ENCODE measurements around the gene CDHR3.

The CDHR3 gene

DNA sequence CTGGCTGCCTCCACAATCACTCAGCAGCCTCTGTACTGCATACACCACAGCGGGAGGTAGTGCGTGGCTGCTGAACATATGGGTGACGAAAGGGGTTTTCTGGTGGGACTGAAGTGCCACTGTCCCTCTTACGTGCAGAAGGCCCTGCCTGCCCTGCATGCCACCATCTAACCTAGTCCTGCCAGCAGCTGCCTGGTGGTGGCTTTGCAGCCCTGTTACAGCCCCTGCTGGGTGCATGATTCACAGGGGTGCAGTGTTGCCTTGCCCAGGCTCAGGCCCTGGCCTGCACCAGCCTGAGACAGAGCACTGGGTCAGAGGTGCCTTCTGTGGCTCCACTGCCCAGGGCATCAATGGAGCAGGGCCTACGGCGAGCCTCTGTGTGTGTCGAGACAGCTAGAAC lies 98.9 kb downstream of the CDHR3 start:
- DNase-seq (ENCODE audit: extremely low read depth in 1 of 2, low read depth in 1 of 2), result no peak

DNA sequence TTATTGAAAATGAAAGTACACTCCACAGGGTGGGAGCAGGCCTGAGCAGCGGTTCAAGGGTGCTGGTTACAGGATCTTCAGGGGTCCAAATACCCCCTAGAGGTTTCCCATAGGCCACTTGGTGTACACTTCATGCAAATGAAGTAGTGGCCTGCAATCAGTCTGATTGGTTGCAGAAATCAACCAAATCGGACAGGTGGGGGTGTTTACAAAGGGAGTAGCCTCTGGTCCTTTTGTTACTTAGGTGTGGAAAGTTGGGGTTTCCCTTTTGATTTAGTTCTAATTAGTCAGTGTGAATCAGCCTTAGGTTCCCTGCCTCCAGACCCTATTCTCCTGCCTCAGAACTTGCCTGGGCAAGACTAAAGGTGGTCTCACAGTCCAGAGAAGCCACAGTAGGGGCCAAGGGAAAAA lies 99.5 kb downstream of the CDHR3 start:
- no peak for DNase-seq (ENCODE audit: extremely low read depth in 1 of 2, low read depth in 1 of 2)

DNA sequence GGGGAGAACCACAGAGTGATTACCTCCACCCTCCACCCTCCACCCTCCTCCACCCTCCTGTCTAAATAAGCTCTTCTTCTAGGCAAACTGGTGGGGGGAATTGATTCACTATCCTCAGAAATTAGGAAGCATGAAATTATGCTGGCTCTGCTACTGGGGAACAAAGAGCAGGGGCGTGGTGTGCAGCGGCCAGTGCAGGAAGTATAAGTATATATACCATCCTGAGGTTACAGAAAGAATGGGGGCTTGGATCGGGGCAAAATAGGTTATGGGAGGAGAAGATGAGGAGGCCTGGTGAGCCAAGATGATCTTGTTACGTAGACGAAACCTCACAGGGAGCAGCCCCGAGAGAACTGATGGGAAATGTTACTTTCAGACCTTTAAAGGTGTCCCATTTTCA lies 100.0 kb downstream of the CDHR3 start:
- no peak for DNase-seq (ENCODE audit: extremely low read depth in 1 of 2, low read depth in 1 of 2)

DNA sequence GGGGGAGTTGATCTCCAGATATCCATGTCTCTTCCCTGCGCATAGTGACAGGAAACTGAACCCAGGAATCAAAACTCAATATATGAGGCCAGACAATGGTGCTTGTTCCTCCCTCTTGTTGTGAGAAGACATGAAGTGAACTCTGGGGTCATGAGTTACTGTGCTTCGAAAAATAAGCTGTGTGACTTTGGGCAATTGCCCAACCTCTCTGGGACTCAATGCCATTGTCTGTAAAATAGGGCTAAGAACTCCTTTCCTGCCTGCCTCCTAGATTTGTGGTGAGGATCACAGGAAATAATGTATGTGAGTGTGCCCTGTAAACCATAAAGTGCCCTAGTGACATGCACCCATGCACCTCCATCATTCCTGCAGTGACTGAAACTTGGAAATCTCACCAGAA lies 100.6 kb downstream of the CDHR3 start:
- no peak for DNase-seq (ENCODE audit: extremely low read depth in 1 of 2, low read depth in 1 of 2)

DNA sequence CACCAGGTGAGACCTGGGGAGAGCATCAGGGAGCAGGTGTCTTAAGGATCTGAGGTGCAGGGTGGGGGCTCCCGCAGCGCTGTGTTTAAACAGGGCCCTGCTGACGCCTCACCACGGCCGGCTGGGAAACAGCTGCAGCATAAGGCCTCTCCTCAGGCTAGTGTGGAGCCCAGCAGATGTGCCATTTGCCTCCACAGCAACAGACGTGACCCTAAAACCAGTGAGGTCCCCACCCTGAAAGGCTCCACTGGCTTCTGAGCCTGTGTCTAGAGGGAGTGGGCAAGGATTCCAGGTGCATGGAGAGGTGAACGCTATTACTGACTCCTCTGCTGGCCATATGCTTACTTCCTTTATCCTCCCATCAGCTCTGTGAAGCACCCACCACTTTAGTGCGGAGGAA lies 101.3 kb downstream of the CDHR3 start:
- no peak for DNase-seq (ENCODE audit: extremely low read depth in 1 of 2, low read depth in 1 of 2)

DNA sequence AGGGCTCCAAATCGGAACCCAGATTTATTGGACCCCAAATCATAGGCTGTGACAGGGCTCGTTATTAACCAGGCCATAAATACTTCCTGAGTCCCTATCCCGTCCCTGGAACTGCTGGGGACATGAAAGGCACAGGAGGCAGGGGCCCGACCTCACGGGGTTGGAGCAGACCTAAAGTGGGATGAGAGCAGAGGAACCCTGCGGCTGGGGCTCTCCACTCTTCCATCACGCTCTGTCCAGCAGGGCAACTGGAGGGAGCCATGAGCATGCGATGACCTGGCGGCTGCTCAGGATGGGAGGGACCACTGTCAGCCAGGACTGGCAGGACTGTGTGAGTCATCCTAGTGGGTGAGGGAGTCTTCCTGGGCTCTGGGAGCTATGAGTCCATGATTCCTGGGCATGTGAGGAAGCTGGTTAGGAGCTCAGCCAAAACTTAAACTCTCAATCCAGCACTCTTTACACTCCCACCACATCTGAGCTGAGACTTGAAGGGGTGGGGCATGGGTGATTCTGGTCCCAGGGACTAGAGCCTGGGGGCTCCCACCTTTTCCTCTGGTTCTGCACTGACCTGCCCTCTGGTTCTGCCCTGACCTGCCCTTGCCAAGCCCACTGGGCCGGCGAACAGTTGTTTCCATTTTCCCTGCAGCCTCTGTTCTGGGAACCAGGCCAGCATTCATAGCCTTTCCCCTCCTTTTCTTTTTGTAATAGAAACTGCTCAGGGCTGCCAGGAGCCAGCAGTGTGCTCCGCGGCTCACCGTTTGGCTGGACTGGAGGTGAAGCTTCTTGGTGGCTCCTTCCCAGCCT lies 101.9 kb downstream of the CDHR3 start:
- DNase-seq (ENCODE audit: extremely low read depth in 1 of 2, low read depth in 1 of 2), result no peak

DNA sequence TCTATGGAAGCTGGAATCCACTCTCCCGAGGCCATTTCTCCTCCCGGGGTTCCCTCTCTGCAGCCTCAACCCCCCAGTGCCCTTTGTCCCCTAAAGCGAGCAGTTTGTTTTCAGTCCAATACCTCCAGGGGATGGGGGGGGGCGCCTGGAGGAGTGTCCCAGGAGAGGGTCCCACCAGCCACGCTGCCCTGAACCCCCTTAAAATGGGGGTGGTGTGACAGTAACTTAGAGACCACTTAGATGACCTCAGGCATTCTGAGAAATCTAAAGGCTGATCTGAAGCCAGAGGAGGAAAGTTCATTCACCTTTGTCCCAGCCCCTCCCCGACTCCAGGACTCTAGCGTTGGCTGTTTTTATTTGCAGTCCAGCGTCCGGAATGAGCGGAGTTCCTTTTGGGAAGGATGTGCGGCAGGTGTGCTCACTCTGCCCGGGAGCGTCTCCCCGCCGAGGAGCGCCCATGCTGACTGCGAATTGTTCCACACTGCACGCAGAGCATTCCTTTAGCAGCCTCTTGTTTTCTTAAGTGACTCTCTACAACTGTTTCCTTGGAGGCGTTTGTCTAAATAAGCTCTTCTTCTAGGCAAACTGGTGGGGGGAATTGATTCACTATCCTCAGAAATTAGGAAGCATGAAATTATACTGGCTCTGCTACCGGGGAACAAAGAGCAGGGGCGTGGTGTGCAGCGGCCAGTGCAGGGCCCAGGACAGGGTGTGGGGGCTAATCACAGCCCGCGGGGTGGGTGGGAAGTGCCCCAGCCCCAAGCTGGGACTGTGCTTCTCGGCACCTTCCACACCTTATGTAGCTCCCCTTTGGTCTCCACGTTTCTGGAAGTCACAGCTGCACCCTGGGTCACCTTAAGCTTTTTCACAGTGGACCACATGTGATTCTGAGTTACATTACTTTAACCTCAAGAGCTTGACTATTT lies 102.8 kb downstream of the CDHR3 start:
- no peak for DNase-seq (ENCODE audit: extremely low read depth in 1 of 2, low read depth in 1 of 2)

DNA sequence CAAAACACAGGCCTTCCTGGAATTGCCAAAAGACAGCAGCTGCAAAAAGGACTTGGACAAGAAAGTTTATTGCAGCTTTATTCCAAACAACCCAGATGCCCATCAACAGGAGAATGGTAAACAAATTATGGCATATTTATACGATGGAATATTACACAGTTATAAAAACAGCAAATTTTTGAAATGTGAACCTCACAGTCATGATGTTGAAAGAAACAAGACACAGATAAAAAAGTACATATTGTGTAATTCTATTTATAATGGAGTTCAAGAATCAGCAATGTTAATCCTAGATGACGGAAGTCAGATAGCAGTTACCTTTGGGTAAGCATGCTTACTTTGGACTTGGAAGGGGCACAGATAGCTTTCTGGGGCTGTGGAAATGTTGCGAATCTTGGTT lies 104.6 kb downstream of the CDHR3 start:
- no peak for DNase-seq (ENCODE audit: extremely low read depth in 1 of 2, low read depth in 1 of 2)

DNA sequence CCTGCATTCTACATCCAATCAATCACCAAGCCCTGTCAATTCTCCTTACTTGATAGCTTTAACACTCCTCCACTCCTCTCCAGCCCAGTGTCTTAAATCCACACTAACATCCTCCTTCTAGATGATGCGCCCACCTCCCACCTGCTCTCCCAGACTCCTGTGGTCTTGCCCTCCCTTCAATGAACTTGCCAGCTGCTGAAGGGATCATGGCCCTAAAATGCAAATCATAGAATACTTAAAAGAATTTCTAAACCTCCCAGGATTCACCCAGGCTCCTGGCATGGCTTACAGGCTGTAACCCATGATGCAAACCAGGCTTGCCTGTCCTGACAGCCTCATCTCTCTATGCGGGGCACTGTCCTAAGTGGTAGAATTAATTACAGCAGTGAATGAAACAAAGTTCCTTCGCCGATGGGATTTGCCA lies 105.5 kb downstream of the CDHR3 start:
- no peak for DNase-seq (ENCODE audit: extremely low read depth in 1 of 2, low read depth in 1 of 2)

DNA sequence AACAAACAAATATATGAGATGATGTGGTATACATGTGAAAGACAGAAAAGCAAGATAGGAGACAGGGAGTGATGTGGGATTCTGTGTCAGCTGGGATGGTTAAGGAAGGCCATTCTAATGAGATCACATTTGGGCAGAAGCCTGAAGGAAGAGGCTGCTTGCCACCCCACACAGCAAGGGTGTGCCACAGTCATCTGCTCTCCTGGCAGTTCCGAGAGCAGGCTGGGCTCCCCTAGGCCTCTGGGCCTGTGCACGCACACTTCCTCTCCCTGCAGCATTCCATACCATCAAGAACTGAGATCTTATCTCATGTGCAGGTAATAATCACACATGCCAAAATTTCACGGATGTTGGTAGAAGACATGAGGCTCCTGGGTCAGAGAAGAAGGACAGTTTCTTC lies 105.9 kb downstream of the CDHR3 start:
- no peak for DNase-seq (ENCODE audit: extremely low read depth in 1 of 2, low read depth in 1 of 2)

DNA sequence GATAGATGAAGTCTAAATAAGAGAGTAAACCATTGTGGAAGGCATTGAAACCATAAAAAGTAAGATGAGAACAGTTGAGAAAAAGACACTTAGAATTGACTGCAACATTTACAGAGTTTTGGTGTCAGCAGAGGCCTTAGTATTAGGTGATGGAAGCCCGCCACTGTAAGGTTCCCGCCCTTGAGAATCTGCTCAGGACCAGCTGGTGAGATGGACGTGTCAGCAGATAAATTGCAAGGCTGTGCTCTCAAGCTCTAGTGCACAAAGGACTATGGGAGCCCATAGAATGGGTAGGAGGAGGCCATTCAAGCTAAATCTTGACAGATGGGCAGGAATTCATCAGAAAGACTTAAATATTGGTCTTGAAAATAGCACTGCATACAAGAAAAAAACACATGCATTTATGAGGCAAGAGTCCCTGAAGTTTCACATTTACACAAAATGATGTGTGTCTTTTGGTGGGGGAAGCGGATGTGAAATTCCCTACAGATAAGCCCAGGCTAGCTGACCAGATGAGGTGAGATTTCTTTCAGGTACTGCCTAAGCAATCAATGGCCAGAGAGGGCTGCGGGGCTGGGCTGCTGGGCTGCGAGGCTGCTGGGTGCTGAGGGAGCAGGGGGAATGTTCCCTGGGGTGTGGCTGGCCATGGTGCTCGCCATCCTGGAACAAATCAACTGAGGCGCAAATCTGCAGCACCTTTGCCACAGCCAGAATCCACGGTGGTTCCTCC lies 106.6 kb downstream of the CDHR3 start:
- DNase-seq (ENCODE audit: extremely low read depth in 1 of 2, low read depth in 1 of 2), result no peak

DNA sequence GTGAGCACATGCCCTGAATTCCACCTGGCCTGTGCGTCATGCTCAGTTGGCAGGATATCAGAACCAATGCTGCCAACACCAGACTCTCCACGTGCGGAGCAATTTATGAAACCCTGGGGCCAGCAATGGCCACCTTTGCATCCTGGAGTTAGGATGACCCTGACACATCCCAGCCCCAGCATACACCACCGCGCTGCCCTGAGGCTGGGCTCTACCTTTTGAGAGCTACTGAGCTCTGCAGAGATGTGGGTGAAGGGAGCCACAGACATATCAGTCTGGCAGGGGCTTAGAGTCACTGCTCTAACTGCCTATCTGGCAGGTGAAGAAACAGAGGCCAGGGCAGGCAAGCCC lies 107.1 kb downstream of the CDHR3 start:
- DNase-seq (ENCODE audit: extremely low read depth in 1 of 2, low read depth in 1 of 2), result no peak

DNA sequence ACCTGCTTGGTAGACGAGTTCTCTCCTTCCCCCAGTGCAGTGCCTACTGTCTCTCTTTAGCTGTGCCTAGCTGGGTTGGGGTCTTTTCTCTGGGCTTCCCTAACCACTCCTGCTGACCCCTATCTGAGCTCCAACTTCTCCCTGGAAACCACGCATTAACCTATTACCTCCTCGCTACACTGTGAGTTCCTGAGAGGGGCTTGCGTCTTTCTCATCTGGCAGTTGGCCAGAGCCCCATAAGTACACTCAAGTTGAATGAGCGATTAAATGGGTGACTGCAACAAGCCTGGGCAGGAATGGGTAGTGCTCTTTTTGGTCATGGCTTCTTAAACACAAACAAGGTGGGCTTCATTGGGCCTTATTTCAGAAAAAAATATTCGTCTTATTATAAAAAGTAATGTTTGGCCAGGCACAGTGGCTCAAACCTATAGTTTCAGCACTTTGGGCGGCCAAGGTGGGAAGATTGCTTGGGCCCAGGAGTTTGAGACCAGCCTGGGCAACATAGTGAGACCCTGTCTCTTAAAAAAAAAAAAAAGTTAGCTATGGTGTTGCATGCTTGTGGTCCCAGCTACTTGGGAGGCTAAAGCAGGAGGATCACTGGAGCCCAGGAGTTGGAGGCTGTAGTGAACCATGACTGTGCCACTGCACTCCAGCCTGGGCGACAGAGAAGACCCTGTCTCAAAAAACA lies 107.6 kb downstream of the CDHR3 start:
- DNase-seq (ENCODE audit: extremely low read depth in 1 of 2, low read depth in 1 of 2), result no peak

DNA sequence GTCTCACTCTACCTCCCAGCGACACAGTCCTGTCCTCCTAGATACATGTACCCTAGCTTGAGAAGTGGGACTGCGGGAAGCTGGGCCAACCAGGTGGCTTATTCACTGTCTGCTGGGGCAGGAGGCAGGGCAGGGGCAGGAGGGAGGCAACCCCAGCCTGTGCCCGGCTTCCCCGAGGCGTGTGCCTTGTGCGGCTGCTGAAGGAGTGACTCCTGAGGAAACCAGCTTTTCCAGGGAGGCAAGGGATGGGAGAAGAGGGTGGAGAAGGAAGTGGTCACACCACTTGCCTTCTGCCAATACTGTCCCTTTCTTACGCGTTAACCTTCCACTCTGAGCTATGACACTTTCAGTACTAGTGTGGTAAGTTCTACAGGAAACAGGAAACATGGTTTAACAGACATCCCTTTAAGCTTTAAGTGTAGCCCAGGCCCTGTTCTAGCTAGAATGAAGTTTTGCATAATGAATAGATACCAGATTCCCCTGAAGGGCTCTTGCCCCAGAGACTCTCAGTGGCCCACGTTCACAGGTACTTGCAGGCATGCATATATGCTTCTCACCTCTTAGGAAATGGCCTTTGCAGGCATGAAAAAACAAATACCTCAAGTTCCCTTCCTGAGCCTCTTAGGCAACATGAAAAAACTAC lies 108.4 kb downstream of the CDHR3 start:
- no peak for DNase-seq (ENCODE audit: extremely low read depth in 1 of 2, low read depth in 1 of 2)

DNA sequence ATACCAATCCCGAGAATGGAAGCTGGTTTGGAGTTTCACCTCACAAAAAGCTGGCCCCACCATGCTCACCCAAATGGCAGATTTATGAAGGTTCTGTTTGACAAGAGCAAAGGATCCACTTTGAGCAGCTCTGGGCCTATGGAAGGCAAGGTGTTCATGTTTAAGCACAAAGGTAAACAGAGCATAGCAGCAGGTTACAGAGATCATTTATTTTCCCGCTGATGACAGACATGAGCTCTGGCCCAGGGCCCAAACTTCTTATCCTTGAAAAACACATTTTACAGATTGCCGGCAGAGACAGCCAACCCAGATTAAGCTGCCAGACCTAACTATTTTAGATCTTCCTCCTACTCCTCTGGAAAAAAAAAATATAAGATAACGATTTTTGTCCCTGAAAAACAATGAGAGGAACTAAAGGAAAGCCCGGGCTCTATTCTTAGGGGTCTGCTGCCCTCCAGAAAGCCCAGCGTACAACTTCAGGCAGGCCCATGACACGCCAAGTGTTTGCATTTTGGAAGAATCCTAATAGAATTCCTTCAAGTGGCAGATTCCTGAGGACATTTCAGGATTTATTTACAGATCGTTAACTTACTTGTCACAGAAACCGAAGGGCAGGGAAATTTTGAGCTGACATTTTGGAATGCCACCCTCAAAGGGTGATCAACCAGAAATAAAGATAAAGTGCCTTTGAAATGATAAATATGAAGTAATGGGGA lies 109.1 kb downstream of the CDHR3 start:
- no peak for DNase-seq (ENCODE audit: extremely low read depth in 1 of 2, low read depth in 1 of 2)

DNA sequence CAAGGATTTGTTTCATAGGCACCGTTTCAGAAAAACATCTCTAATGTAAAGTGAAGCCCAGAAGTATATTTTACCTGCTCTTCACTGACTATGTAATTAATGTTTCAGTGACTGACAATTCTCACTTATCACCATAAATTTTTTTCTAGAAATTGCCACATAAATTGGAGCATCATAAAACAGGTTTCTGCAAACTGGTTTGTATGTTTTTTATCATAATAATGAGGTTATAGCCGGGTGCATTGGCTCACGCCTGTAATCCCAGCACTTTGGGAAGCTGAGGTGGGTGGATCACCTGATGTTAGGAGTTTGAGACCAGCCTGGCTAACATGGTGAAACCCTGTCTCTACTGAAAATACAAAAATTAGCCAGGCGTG lies 109.6 kb downstream of the CDHR3 start:
- DNase-seq (ENCODE audit: extremely low read depth in 1 of 2, low read depth in 1 of 2), result no peak

DNA sequence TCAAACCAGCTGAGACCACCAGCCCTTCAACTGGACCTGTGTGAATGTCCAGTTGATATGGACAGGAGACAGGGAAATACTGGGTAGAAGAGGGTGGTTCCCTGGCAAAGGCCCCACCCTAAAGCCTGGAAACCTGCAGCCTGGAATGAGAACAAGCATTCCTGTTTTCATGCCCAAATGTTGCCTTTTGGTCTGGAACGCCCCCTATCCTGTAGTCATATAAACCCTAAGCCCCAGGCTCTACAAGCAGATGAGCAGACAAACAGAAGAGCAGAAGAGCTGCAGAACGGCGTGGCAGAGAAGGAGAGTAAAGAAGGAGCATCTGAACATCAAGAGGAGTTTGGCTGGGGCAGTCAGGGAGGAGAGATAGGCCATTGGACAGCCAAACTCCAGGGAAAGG lies 110.6 kb downstream of the CDHR3 start:
- no peak for DNase-seq (ENCODE audit: extremely low read depth in 1 of 2, low read depth in 1 of 2)

DNA sequence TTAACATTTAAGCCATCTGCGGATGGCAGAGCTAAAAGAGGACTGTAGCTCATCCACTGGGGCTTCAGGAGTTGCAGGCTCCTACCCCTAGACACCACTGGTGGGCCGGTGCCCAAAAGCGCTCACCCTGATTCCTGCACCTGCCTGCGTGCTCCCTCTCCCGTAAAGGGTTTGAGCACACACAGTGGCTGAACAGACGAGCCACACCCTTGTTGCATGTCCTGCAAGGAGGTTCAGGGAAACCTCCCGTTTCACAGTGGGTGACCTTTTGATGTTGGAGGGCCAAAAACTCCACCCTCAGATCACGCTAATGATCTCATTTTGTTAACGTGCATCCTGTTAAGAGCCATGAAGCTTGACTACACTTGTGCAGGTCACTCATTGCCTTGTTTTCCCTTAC lies 111.2 kb downstream of the CDHR3 start:
- DNase-seq (ENCODE audit: extremely low read depth in 1 of 2, low read depth in 1 of 2), result no peak

DNA sequence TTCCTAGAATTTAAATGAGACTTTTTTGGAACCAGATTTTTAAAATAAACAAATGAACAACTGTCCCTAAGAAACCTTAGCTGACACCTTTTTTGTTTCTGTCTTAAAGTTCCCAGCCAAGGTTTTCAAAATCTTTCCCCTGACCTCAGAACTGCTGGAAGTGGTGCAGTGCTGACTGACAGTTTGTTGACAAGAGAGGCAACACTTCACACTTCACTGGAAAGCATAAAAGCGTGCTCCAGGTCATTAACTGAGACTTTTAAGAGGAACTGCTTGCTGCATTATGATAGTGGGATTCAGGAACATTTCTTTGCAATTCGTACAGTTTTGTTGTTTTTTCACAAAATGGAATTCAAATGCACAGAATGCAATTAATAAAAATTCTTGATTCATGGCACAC lies 112.9 kb downstream of the CDHR3 start:
- no peak for DNase-seq (ENCODE audit: extremely low read depth in 1 of 2, low read depth in 1 of 2)

DNA sequence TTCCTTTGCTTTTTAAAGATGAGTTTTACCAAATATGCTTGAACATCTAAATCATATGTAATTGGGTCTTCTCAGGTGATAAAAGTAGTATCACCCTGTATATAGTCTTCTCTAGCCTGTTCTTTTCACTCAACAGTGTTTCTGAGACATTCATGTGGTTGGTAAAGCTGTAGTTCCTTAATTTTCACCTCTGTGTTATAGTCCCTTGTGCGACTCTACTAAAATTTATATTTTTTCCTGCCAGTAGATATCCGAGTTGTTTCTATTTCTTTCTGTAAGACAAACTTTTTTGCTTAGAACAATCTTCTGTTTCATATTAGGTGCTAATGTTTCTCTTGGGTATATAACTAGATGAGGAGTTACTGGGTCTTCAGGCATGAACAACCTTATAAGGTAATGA lies 113.5 kb downstream of the CDHR3 start:
- no peak for DNase-seq (ENCODE audit: extremely low read depth in 1 of 2, low read depth in 1 of 2)

All from stimulated activated CD8-positive, alpha-beta memory T cell treated with anti-CD3 and anti-CD28 coated beads, Interleukin-7, amount 100 ng/mL, for 48 hours (primary cell).